ENCODE results near the gene INTS7. TPM values are rescaled to one million over a fixed set of nuclear protein-coding genes. Genes with fewer than 3 reads are reported as not detected.

Gene INTS7
- total RNA-seq (2014; rRNA removed; shearing (Covaris generic)): 30.1 and 35.8 TPM in 2 replicates

GRCh38 chr1:212035123-212035834 lies at the start of gene INTS7, which contains the start of gene DTL:
TSS of gene INTS7 (minus strand) at chr1:212035557. CDS start at chr1:212035437, 120 bp downstream.
TSS of gene DTL (plus strand) at chr1:212035748. CDS start at chr1:212035891, 143 bp downstream.
- peak; percentile 99 for DNase-seq (ENCODE audit: low spot score)

- DNase-seq (ENCODE audit: low spot score): no peak
Observed at GRCh38 chr1:212082765-212083406, 47.5 kb upstream of the INTS7 start.

- no peak for DNase-seq (ENCODE audit: low spot score)
Observed at GRCh38 chr1:212078826-212079225, 43.5 kb upstream of the INTS7 start.

- DNase-seq (ENCODE audit: low spot score): no peak
Observed at GRCh38 chr1:212077028-212077427, 41.7 kb upstream of the INTS7 start.

GRCh38 chr1:212074856-212075255 lies 39.5 kb upstream of the INTS7 start:
- DNase-seq (ENCODE audit: low spot score): no peak

GRCh38 chr1:212074313-212074712 lies 39.0 kb upstream of the INTS7 start:
- DNase-seq (ENCODE audit: low spot score): no peak

GRCh38 chr1:212073490-212073889 lies 38.1 kb upstream of the INTS7 start:
- no peak for DNase-seq (ENCODE audit: low spot score)

- DNase-seq (ENCODE audit: low spot score): no peak
Observed at GRCh38 chr1:212072047-212072446, 36.7 kb upstream of the INTS7 start.

- peak; percentile 35 for DNase-seq (ENCODE audit: low spot score)
Observed at GRCh38 chr1:212070720-212071302, 35.5 kb upstream of the INTS7 start.

- no peak for DNase-seq (ENCODE audit: low spot score)
Observed at GRCh38 chr1:212067787-212068186, 32.4 kb upstream of the INTS7 start.

- peak; percentile 43 for DNase-seq (ENCODE audit: low spot score)
Observed at GRCh38 chr1:212062832-212063438, 27.6 kb upstream of the INTS7 start.

GRCh38 chr1:212060632-212061472 lies 25.5 kb upstream of the INTS7 start:
- DNase-seq (ENCODE audit: low spot score): no peak

GRCh38 chr1:212055333-212055732 lies 20.0 kb upstream of the INTS7 start:
- DNase-seq (ENCODE audit: low spot score): no peak

GRCh38 chr1:212053993-212054392 lies 18.6 kb upstream of the INTS7 start:
- DNase-seq (ENCODE audit: low spot score): no peak

- no peak for DNase-seq (ENCODE audit: low spot score)
Observed at GRCh38 chr1:212045981-212046380, 10.6 kb upstream of the INTS7 start.

GRCh38 chr1:212044851-212045250 lies 9.5 kb upstream of the INTS7 start:
- DNase-seq (ENCODE audit: low spot score): no peak

- DNase-seq (ENCODE audit: low spot score): no peak
Observed at GRCh38 chr1:212042436-212042835, 7.1 kb upstream of the INTS7 start.

GRCh38 chr1:212040629-212041412 lies 5.5 kb upstream of the INTS7 start:
- DNase-seq (ENCODE audit: low spot score): peak; percentile 49

GRCh38 chr1:212039622-212040021 lies 4.3 kb upstream of the INTS7 start:
- no peak for DNase-seq (ENCODE audit: low spot score)

GRCh38 chr1:212037900-212038299 lies 2.5 kb upstream of the INTS7 start:
- no peak for DNase-seq (ENCODE audit: low spot score)
